HTR-8/SVneo (cell line): ENCODE results near the gene COMMD10.
A peak's percentile ranks its signal among the peaks of the same experiment; 100 is the strongest.
"Not testable (repeated sequence)": the region's sequence is repeated elsewhere in the genome, so short reads cannot be mapped to it uniquely, and the experiment has no call there.

ENCODE experiments used
- DNase-seq: peaks from one replicate; pipeline ENCODE4 v3.0.0; 2011; ENCODE audit warnings: low spot score, mixed read lengths; ENCODE audit not compliant: insufficient read length
- FAIRE-seq: peaks from 2 replicates; lab custom pipeline; 2011; peaks lifted over from hg19 to GRCh38; lab: Jason Lieb, UNC

Gene COMMD10

GRCh38 chr5:116084871-116085715 lies at the start of gene COMMD10:
Gene COMMD10, plus strand, starts transcription at chr5:116085025.
- FAIRE-seq (no peak), DNase-seq (peak; percentile 72)

DNA sequence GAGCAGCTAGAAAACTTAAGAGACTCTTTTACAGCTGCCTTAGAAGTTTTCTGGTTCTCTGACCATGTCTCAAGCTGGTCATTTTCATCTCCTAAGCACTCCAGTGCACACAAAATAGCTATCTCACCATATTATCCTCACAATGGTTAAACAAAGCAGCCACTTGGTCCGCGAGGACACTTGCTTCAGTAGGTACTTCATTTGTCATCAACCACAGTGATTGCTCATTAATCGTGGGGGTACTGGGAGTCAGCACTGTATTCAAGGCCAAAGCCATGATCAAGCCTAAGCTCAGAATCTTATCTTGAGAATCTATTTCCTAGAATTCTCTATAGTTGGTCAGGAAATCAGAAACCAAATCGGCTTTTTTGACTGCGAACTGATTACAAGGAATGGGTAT lies 49.7 kb upstream of the COMMD10 start:
- FAIRE-seq, result no peak
- no peak for DNase-seq

DNA sequence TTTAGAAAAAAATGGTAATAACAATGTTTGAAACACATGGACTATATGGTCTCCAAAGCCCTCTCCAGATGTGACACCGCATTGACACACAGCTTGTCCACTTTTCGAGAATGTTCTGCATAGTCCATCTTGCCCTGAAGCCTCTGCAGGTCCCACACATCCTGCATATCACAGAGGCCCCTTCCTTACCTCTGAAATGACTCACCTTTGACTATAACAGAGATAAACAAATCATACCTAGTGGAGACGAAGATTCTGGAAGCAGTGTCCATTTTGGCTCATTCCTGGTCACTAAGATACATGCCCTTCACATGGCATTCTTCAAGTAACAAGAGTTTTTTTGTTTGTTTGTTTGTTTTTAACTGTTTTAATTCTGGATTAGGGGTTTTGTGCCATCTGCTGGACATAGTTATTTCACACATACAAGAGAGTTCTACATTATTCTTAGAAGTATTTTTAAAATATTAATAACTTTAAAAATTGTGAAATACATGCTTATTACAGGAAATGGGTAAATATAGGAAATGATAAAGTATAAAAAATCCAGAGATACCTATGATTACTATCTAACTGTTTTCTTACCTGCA lies 47.5 kb upstream of the COMMD10 start:
- DNase-seq, result no peak
- FAIRE-seq, result no peak

DNA sequence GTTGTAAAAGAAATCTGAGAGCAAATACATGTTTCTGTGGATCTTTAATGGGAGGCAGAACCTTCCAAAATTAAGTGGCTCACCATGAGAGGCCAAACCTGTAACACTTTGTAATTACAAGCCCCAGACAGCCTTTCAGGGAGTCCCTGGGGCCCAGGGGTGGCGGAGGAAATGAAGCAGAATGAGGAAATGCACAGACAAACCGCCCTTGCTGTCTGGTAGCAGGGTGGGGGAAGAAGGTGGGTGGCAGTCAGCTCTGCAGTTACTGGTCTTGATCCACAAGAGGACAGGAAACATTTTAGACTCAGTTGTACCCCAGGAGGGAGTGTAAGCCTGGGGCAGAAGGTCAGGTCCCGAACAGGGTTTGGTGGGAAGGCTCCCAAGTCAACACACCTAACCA lies 46.0 kb upstream of the COMMD10 start:
- FAIRE-seq, result no peak
- DNase-seq, result no peak

- DNase-seq, result no peak
- FAIRE-seq, result no peak
Observed at GRCh38 chr5:116042375-116042774, 42.5 kb upstream of the COMMD10 start.

- no peak for DNase-seq
- FAIRE-seq, result no peak
Observed at GRCh38 chr5:116044073-116044472, 40.8 kb upstream of the COMMD10 start.

DNA sequence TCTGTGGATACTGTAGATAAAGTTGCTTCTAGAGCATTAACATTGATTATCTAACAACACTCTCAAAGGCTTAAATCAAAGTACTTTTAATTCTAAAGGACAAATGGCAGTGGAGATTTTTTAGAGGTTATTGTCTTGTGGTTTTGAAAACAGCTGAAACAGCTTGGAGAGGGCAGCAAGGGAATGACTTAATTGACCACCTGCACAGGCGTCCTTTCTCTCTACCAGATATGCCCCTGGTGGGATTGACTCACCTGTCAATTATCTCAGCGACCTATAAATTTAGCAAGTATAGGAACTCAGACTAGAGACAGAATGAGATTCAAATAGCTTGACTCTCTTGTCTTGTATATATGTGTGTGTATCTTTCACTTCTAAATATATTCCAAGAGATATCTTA lies 39.0 kb upstream of the COMMD10 start:
- no peak for FAIRE-seq
- DNase-seq, result no peak

- FAIRE-seq, result no peak
- DNase-seq, result no peak
Observed at GRCh38 chr5:116046261-116046660, 38.6 kb upstream of the COMMD10 start.

GRCh38 chr5:116046823-116047222 lies 38.0 kb upstream of the COMMD10 start:
- FAIRE-seq (no peak), DNase-seq (no peak)

- FAIRE-seq (no peak), DNase-seq (no peak)
Observed at GRCh38 chr5:116058346-116058936, 26.4 kb upstream of the COMMD10 start.

- DNase-seq (no peak), FAIRE-seq (no peak)
Observed at GRCh38 chr5:116062352-116062751, 22.5 kb upstream of the COMMD10 start.

DNA sequence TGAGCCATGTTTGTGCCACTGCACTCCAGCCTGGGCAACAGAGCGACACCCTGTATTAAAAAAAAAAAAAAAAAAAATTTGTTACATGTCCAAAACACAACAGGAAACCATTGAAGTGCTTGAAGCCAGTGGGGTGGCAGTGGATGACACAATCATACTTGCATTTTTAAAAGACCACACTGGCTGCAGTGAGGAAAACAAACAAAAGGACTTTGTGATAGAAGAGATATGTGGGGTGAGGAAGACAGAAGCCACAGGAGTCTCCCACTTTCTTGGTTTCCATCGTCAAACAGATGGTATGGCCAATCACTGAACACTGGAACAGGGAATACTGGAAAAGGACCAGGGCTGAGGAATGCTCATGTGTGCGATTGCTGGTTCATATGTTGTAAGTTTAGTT lies 20.9 kb upstream of the COMMD10 start:
- no peak for DNase-seq
- FAIRE-seq, result no peak

DNA sequence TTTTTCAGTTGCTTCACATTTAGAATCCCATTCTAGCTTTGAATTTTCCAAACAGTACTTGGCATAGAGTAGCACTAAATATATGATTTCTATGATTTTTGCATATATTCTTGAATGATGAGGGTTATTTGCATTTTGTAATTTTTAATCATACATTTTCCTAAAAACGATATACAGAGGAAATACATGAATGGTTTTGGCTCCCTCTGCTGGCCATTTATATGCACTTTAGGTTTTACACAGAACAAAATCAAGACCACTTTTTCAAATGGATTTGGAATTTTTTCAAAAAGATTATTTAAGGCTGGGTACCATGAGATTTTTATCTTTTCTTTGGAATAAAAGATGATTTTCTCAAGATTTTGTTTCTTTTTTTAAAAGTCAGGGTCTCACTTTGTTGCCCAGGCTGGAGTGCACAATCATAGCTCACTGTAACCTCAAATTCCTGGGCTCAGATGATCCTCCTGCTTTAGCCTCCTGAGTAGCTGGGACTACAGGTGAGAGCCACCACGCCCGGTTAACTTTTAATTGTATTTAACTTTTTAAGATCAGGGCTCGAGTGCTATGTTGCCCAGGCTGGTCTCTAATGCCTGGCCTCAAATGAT lies 16.7 kb upstream of the COMMD10 start:
- DNase-seq, result no peak
- FAIRE-seq, result no peak

GRCh38 chr5:116071211-116071610 lies 13.6 kb upstream of the COMMD10 start:
- no peak for FAIRE-seq
- DNase-seq, result no peak

GRCh38 chr5:116075191-116075831 lies 9.5 kb upstream of the COMMD10 start:
- FAIRE-seq (no peak), DNase-seq (no peak)

- FAIRE-seq, result no peak
- no peak for DNase-seq
Observed at GRCh38 chr5:116076496-116076895, 8.3 kb upstream of the COMMD10 start.

GRCh38 chr5:116078199-116078598 lies 6.6 kb upstream of the COMMD10 start:
- no peak for DNase-seq
- FAIRE-seq, result no peak

GRCh38 chr5:116084287-116084691 lies 536 bp upstream of the COMMD10 start:
- FAIRE-seq (no peak), DNase-seq (peak; percentile 41)

DNA sequence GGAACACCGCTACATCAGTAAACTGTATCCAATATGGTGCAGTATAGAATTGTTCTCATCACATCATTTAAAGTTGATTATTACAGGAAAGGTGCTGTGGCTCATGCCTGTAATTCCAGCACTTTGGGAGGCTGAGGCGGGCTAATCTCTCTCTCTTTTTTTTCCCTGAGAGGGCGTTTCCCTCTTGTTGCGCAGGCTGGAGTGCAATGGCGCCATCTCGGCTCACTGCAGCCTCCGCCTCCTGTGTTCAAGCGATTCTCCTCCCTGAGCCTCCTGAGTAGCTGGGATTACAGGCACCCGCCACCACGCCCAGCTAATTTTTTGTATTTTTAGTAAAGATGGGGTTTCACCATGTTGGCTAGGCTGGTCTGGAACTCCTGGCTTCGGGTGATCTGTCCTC lies 1.5 kb downstream of the COMMD10 start:
- FAIRE-seq, DNase-seq: not testable (repeated sequence)

DNA sequence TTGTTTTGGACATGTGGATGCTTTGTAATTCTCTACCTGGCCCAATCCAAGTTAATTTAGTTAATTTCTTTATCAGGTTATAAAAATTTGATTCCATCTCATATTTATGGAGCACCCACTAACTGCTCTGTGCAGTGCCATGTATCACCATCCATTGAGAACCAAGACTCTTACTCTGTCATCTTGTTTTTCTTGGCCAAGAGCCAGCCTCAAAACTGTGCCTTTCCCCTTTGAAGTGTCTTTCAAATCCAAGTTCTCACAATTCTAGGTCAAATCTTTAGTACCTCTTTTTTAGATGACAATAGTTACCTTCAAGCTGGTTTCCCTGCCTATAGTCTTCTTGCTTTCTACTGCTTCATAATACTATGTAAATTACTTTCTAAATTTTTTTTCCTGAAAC lies 3.2 kb downstream of the COMMD10 start:
- FAIRE-seq (no peak), DNase-seq (no peak)

DNA sequence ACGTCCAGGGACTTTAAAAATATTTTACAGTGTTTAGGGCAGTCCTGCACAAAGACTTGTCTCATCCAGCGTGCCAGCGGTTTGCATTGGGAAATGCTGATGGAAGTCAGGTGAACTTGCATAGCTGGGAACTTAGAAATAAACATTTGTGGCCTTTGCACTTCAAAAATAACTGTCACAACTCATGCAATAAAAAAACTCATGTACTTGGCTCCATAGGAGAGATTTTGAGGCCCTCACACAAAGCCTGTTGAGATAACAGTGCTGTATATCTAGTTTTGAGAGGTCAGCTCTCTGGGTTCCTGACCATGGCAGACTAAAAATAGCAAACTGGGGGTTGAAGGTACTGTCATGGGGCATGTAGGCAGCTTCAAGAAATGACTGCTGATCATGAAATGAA lies 5.5 kb downstream of the COMMD10 start:
- FAIRE-seq (no peak), DNase-seq (no peak)
